Astrocyte (in vitro differentiated cells and primary cell): ENCODE data around the gene HOXB6.

Experiments
- CTCF ChIP-seq: IDR thresholded peaks from 2 replicates; pipeline ENCODE4 v1.5.1; 2011; ENCODE audit warnings: low read depth, mild to moderate bottlenecking, inconsistent platforms, low read length, moderate library complexity; ENCODE audit not compliant: insufficient read depth
- EZH2 ChIP-seq: IDR thresholded peaks from 2 replicates; pipeline ENCODE4 v1.6.1; 2012; ENCODE audit warnings: mild to moderate bottlenecking, low read length, inconsistent platforms; ENCODE audit not compliant: insufficient read depth

GRCh38 chr17:48642843-48643696 lies 38.3 kb upstream of the HOXB6 start:
- TF ChIP-seq CTCF (no peak), EZH2 (no peak)
